Dedifferentiated amniotic fluid mesenchymal stem cell (primary cell): ENCODE results near the gene SND1.
"Not testable (repeated sequence)": the region's sequence is repeated elsewhere in the genome, so short reads cannot be mapped to it uniquely, and the experiment has no call there.

Source experiments
- DNase-seq: peaks from one replicate; pipeline ENCODE4 v3.0.0-alpha.2; 2016; ENCODE audit errors: extremely low spot score

SND1 gene

GRCh38 chr7:127652333-127653248 lies 597 bp downstream of the SND1 start:
- no peak for DNase-seq

GRCh38 chr7:127653396-127653795 lies 1.4 kb downstream of the SND1 start:
- DNase-seq, result no peak

- peak; percentile 43 for DNase-seq
Observed at GRCh38 chr7:127654404-127655394, 2.7 kb downstream of the SND1 start.

GRCh38 chr7:127655720-127656119 lies 3.7 kb downstream of the SND1 start:
- DNase-seq, result no peak

- no peak for DNase-seq
Observed at GRCh38 chr7:127657500-127657899, 5.5 kb downstream of the SND1 start.

GRCh38 chr7:127658970-127659630 lies 7.1 kb downstream of the SND1 start:
- DNase-seq, result no peak

- no peak for DNase-seq
Observed at GRCh38 chr7:127665922-127666321, 13.9 kb downstream of the SND1 start.

- no peak for DNase-seq
Observed at GRCh38 chr7:127666602-127667001, 14.6 kb downstream of the SND1 start.

GRCh38 chr7:127667017-127667670 lies 15.2 kb downstream of the SND1 start:
- DNase-seq, result peak; percentile 48

- DNase-seq, result no peak
Observed at GRCh38 chr7:127667759-127668530, 16.0 kb downstream of the SND1 start.

- DNase-seq, result no peak
Observed at GRCh38 chr7:127671341-127671740, 19.3 kb downstream of the SND1 start.

- no peak for DNase-seq
Observed at GRCh38 chr7:127673902-127674301, 21.9 kb downstream of the SND1 start.

GRCh38 chr7:127674361-127674760 lies 22.4 kb downstream of the SND1 start:
- DNase-seq, result no peak

GRCh38 chr7:127674923-127675322 lies 22.9 kb downstream of the SND1 start:
- DNase-seq, result not testable (repeated sequence)

- no peak for DNase-seq
Observed at GRCh38 chr7:127675721-127676120, 23.7 kb downstream of the SND1 start.

GRCh38 chr7:127677433-127678230 lies 25.6 kb downstream of the SND1 start:
- DNase-seq, result no peak

GRCh38 chr7:127678337-127678736 lies 26.3 kb downstream of the SND1 start:
- DNase-seq, result no peak

GRCh38 chr7:127678947-127679346 lies 27.0 kb downstream of the SND1 start:
- peak; percentile 30 for DNase-seq

- DNase-seq, result no peak
Observed at GRCh38 chr7:127680983-127681382, 29.0 kb downstream of the SND1 start.

- no peak for DNase-seq
Observed at GRCh38 chr7:127682140-127682539, 30.1 kb downstream of the SND1 start.
